MM.1S (cell line): Measurements from ENCODE around the gene PTPN13.

Experiments
- EZH2 ChIP-seq: fragments of 300-600 bp; sonication (generic); optimal IDR thresholded peaks from 2 replicates; pipeline ENCODE3; 2017; ENCODE audit warnings: low read depth, mild to moderate bottlenecking, antibody characterized with exemption, low read length, mixed read lengths
- EZH2phosphoT487 ChIP-seq: fragments of 300-600 bp; sonication (generic); IDR thresholded peaks from 2 replicates; pipeline ENCODE4 v1.6.1; 2018; ENCODE audit warnings: antibody characterized with exemption, low read length
- TF ChIP-seq, protein P1 (sequence below): fragments of 300-600 bp; sonication (generic); IDR thresholded peaks from 2 replicates; pipeline ENCODE4 v1.5.1; 2016; ENCODE audit warnings: antibody characterized with exemption, low read length, mixed read lengths

DNA sequence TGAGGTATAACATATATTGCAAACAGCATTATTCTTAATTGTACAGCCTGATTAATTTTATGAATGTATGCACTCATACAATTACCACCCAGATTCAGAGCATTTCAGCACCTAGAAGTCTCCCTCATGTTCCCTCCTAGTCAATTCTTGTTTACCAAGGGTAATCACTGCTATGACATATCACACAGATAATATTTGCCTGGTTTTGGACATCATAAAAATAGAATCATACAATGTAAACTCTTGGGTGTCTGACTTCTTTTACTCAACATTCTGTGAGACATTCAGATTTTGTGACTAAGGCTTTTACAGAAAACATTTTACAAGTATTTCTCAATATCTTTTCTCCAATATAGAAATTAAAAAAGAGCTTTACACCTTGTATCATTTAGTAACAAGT is 66.9 kb downstream of the PTPN13 start:
- TF ChIP-seq, protein P1, sequence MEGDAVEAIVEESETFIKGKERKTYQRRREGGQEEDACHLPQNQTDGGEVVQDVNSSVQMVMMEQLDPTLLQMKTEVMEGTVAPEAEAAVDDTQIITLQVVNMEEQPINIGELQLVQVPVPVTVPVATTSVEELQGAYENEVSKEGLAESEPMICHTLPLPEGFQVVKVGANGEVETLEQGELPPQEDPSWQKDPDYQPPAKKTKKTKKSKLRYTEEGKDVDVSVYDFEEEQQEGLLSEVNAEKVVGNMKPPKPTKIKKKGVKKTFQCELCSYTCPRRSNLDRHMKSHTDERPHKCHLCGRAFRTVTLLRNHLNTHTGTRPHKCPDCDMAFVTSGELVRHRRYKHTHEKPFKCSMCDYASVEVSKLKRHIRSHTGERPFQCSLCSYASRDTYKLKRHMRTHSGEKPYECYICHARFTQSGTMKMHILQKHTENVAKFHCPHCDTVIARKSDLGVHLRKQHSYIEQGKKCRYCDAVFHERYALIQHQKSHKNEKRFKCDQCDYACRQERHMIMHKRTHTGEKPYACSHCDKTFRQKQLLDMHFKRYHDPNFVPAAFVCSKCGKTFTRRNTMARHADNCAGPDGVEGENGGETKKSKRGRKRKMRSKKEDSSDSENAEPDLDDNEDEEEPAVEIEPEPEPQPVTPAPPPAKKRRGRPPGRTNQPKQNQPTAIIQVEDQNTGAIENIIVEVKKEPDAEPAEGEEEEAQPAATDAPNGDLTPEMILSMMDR: no peak
- TF ChIP-seq EZH2 (no peak), EZH2phosphoT487 (no peak)
